ENCODE measurements around the gene ZCCHC7. TPM values are rescaled to one million over a fixed set of nuclear protein-coding genes. Genes with fewer than 3 reads are reported as not detected.

Gene ZCCHC7
- total RNA-seq, 1 donor from 2014 or later: 21.7 TPM

Other genes with a start within 250 kb of the ZCCHC7 start
- gene PAX5, start 86.3 kb upstream of the ZCCHC7 start, total RNA-seq: not detected in 2 replicates

Data from astrocyte (in vitro differentiated cells and primary cell).